Measurements from ENCODE around the gene SNX14.
"Not testable (repeated sequence)": the region's sequence is repeated elsewhere in the genome, so short reads cannot be mapped to it uniquely, and the experiment has no call there.

The SNX14 gene

DNA sequence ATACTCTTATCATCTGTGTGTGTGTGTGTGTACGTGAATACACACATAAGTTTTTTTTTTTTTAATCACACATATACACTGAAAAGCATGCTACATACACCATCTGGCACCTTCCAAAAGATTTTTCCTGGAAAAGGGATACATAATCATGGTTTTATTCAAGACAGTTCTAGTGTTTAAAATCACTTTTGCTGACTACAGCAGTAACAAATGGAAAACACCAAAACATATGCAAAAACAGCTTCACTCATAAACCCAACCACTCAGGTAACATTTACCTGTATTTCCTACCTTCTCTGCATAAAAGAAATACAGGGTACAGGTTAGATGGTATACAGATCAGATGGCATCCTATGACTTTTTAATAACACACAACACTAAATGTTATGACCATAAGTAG lies 2.5 kb downstream of the SNX14 start:
- DNase-seq (ENCODE audit: low read depth, low spot score), result no peak

DNA sequence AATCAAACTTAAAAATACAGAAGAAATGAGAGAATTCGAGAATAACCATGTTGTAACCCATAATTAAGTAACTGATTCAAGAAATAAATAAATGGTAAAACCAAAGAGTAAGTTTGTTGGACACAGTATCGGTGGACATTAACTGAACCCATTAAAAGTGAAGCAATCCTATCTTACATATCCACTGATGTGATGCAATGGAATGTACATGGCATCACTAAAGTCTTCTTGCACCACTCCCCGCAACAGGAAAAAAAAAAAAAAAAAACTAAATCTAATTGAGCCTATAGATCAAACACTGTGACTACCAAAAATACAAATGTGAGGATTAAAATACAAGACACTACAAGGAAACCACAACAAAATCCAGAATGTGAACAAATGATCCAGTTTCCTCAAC lies 7.9 kb downstream of the SNX14 start:
- no peak for DNase-seq (ENCODE audit: low read depth, low spot score)

DNA sequence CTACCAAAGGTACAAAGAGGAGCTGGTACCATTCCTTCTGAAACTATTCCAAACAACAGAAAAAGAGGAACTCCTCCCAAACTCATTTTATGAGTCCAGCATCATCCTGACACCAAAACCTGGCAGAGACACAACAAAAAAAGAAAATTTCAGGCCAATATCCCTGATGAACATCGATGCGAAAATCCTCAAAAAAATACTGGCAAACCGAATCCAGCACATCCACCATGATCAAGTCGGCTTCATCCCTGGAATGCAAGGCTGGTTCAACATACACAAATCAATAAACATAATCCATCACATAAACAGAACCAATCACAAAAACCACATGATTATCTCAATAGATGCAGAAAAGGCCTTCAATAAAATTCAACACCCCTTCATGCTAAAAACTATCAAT lies 10.8 kb downstream of the SNX14 start:
- not testable (repeated sequence) for DNase-seq (ENCODE audit: low read depth, low spot score)

DNA sequence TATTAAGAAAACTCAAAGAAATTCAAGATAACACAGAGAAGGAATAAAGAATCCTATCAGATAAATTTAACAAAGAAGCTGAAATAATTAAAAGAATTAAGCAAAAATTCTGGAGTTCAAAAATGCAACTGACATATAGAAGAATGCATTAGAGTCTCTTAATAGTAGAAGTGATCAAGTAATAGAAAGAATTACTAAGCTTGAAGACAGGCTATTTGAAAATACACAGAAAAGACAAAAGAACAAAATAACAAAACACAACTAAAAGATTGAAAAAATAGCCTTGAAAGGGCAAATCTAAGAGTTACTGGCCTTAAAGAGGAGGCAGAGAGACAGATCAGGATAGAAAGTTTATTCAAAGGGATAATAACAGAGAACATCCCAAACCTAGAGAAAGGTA lies 12.1 kb downstream of the SNX14 start:
- DNase-seq (ENCODE audit: low read depth, low spot score), result no peak

DNA sequence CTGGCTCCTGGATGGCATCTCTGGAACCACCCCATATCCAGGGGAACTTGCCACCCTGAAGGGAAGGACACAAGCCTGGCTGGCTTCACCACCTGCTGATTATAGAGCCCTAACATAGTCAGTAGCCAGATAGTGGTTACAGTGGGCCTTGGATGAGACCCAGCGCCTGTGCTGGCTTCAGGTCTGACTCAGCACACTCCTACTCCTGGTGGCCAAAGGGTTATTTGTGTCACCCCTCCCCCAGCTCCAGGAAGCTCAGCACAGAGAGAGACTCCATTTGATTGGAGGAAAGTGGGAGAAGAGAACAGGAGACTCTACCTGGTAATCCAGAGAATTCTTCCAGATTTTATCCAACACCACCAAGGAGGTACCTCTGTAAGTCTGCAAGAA lies 12.8 kb downstream of the SNX14 start:
- DNase-seq (ENCODE audit: low read depth, low spot score), result peak; percentile 7

DNA sequence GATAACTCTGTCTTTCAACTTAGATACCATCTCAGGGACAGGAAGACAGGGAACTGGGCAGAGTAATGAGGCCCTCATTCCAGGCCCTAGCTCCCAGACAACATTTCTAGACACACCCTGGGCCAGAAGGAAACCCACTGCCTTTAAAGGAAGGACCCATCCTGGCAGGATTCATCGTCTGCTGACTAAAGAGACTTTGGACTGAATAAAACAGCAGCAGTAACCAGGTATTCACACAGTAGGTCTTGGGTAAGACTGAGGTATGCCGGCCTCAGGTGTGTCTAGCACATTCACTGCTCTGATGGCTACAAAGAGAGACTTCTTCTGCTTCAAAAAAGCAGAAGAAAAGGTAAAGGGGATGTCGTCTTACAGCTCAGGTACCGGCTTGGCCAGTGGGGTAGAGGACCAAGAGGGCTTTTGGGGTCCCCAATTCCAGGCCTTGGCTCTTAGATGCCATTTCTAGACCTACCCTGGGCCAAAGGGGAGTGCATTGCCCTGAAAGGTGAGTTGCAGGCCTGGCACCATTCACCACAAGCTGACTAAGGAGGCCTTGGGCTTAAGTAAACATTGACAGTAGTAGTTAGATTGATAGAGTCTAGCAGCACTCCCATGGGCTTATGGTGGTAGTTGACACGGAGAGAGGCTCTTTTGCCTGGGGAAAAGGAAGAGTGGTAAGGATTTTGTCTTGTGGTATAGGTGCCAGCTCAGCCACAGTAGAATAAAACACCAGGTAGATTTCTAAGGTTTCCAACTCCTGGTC lies 13.4 kb downstream of the SNX14 start:
- DNase-seq (ENCODE audit: low read depth, low spot score), result no peak

DNA sequence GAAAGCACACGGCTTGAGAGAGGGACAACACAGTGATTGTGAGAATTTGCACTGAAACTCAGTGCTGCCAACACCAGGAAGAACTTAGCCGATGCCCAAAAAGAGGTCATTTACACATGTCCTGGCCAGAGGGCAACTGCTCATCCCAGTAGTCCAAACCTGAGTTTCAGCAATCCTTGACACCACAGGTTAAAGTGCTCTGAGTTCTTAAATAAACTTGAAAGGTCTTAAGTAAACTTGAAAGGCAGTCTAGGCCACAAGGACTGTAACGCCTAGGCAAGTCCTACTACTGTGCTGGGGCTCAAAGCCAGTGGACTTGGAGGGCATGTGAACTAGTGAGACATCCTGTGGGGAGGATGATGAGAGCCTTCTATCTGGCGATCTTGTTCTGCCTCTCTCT lies 14.1 kb downstream of the SNX14 start:
- DNase-seq (ENCODE audit: low read depth, low spot score), result no peak

DNA sequence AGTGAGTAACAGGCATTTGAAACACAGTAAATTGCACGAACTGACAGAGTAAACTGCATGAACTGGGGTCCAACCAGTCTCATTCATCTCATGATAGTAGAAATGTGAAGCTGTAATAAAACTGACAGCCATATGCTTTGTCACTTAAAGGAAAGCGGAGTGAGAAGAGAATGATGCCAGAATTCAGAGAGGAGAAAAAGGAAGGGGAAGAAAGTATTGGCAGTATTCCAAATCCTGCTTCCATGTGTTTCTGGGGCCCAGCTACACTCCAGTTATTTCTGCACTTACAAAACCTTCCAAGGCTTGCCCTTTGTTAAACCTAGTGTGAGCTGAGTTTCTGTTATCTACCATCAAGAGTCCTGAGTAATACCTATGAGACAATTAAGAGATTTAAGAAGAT lies 17.2 kb downstream of the SNX14 start:
- DNase-seq (ENCODE audit: low read depth, low spot score), result no peak

DNA sequence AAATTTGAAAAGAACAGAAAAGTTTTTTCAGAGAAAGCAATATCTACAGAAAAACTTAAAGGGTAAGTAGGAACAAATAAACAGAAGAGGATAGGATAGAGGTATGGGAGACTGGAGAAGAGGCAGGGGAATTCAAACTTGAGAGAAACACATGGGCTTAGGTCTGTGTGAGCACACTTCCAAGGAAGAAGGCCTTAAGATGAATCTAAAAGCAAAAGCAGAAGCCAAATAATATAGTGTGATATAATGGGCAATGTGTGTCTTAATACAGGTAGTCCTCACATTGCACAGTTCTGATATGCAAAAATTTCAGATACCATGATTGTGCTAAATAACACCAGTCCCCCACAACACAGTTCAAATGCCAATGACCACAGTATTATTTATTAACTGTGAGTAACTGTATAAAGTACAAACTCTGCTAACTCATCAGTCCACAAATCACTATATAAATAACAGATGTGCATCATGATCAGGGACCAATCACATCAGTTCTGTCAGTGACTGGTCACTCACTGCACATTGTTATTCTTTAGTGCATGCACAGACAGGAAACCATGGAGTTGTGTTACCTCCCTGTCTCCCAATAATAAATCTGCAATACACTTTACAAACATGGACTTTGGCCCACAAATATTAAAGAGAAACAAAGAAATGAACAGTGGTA lies 18.6 kb downstream of the SNX14 start:
- no peak for DNase-seq (ENCODE audit: low read depth, low spot score)

DNA sequence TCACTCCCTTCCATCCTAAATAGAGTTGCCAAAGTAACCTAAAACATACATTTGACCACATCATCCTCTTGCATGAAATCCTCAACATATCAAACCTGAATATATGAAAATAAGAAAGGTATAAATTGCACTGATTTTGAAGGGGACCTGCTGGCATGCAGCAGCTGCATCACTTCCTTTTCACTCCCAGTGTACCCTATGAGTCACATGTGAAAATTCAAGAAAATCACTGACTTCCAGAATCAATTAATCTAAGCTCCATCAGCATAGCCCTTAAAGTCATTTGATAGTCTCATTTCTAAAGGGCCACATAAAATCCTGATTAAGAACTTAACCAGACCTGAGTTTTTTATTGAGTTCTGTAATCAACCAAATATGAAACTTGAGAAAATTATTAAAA lies 24.3 kb downstream of the SNX14 start:
- no peak for DNase-seq (ENCODE audit: low read depth, low spot score)

DNA sequence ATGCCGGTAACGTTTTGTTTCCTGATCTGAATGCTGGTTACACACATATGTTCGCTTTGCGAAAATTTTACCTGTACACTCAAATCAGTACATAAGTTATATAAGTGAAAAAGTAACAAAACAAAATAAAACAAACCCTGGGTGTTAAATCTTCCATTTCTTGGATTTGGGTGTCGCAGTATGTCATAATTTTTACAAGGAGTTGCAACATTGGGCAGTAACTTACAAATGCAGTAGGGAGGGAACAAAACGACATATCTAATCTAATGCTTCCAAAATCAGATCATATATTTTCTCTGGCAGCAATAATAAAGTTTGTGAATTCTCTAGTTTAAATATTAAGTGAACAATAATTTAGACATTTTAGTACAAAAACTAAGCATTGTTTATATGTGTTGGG lies 25.2 kb downstream of the SNX14 start:
- no peak for DNase-seq (ENCODE audit: low read depth, low spot score)

DNA sequence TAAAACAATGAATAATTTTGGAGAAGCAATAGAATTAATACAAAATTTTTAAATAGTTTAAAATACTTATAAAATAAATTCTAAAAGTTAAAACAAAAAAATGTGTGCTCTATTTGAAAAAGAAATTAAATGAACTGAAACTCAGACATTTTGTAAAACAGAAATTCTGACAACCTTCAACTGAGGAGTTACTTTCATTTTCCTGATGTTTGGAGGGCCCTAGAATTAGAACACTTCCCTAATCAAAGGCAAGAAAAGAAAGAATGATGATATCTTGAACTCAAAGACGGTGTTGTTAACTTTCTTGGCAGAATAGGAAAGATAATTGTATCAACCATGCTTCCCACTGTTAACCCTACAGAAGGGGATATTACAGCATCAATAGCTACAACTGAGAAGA lies 27.9 kb downstream of the SNX14 start:
- no peak for DNase-seq (ENCODE audit: low read depth, low spot score)

DNA sequence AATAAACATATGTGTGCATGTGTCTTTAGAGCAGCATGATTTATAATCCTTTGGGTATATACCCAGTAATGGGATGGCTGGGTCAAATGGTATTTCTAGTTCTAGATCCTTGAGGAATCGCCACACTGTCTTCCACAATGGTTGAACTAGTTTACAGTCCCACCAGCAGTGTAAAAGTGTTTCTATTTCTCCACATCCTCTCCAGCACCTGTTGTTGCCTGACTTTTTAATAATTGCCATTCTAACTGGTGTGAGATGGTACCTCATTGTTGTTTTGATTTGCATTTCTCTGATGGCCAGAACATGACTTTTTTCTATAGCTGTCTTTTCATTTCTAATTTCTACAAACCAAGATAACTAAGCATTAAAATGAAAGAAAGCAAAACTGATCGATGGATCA lies 29.4 kb downstream of the SNX14 start:
- DNase-seq (ENCODE audit: low read depth, low spot score), result not testable (repeated sequence)

DNA sequence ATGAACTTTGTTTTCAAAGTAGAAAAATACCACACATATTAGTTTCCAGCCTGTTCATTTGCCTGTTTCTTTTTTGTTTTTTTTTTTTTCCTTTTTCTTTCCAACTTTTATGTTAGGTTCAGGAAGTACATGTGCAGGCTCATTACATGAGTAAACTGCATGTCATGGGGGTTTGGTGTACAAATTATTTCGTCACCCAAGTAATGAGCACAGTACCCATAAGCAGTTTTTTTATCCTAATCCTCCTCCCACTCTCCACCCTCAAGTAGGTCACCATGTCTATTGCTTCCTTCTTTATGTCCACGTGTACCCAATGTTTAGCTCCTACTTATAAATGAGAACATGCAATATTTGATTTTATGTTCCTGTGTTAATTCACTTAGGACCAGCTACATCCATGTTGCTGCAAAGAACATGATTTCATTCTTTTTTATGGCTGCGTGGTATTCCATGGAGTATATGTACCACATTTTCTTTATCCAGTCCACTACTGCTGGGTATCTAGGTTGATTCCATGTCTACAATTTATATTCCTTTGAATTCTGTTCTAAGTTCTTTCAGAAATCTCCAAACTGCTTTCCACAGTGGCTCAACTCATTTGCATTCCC lies 31.8 kb downstream of the SNX14 start:
- no peak for DNase-seq (ENCODE audit: low read depth, low spot score)

DNA sequence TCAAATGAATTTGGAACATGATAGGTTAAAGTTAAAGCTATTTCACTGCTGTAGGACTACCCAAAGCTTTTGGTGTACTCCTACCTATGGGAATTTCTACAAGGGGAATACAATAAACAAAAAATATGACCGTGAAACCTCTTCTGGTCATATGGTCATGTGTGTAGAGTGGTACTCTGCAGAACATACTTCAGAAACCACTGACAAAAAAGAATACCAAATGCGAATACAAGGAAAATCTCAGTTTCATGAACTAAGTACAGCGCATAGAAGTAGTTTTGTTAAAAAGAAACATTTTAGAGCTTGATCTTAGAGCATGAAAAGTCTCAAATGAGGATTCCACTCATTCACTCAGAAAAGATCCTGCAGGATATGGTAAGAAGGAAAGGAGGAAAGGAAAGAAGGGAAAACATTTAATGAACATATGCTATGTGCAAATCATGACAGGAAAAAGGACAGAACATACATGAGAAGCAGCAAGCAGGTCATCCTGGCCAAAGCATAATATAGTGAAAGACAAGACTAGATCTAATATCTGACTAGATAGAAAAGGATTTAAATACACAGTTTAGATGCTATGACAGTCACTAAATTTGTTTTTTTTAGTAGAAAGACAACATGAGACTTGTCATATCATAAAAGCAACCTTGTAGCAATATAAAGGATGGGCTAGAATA lies 36.5 kb downstream of the SNX14 start:
- no peak for DNase-seq (ENCODE audit: low read depth, low spot score)

DNA sequence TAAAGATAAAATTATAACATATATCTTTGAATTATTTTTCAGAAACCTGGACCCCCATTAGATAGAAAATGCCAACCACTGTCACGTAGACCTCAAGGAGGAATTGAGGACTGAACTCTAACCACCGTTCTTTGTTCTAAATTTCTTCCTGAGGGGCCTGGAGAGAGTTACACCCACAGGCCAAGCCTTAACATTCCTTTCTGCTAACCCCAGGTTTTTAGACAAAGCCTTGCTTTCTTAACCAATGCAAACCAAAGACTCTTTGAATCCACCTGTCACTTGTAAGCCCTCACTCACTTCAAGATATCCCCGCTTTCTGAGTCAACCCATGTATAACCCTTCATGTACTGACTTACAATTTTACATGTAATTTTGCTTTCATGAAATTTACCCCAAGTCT lies 41.0 kb downstream of the SNX14 start:
- no peak for DNase-seq (ENCODE audit: low read depth, low spot score)

DNA sequence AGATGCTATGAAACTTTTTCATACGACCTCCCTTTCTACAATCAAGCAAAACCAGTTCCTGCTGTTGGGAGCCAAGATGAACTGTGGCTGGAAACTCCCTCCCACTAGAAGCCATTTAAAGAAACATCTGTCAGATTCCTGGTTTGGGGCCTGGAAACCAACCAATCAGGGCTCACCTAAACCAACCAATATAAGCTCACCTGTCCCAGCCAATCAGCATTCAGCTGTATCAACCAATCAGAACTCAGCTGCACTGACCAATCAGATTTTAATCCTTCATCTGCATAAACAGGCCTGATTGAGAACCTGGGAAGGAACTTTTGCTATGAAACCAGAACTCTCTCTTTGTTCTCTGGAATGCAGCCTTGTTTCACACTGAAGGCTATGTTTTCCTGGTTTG lies 42.4 kb downstream of the SNX14 start:
- no peak for DNase-seq (ENCODE audit: low read depth, low spot score)

DNA sequence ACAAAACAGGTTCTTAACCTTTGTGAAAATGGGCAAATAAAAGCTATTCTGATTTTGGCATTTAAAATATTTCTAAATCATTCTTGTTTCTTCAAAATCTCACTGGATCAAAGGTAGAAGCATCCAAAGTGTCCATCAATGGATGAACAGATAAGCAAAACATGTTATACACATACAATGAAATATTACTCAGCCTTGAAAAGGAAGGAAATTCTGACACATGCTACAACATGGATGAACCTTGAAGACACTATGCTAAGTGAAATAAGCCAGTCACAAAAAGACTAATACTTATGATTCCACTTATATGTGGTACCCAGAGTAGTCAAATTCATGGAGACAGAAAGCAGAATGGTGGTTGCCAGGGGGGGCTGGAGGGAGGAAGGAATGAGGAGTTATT lies 45.9 kb downstream of the SNX14 start:
- no peak for DNase-seq (ENCODE audit: low read depth, low spot score)

DNA sequence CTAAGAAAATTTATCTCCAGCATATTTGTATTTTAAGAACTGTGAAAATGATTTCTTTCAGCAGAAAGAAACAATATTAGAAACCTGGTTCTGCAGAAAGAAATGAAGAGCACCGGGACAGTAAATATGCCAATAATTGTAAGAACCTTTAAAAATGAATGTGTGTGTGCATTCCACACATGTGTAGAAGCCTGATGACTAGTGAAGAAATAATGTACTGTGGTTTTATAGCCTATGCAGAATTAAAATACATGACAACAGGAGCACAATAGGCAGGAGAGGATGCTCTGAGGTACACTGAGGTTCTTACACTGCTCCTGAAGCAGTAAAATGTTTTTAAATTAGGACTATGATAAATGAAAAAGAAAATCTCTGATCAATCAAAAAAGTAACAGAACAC lies 48.9 kb downstream of the SNX14 start:
- no peak for DNase-seq (ENCODE audit: low read depth, low spot score)

DNA sequence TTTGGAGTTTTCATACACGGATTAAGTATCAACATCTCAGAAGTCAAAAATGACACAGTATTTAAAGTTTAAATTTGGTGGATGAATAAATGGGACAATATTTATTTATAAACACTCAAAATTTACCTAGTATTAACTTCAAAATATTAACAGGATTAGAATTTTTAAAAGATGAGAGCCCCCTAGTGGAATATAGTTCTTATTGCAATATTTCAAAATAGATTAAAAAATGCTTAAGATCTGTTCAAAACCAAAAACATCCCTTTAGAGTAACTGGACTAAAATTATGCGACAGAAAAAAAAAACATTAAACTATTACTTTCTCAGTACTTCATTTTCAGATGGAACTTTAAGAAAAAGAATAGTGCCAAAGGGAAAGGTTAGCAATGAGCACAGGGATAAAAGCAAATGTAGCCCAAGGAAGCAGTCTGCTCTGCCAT lies 56.6 kb downstream of the SNX14 start:
- no peak for DNase-seq (ENCODE audit: low read depth, low spot score)

DNA sequence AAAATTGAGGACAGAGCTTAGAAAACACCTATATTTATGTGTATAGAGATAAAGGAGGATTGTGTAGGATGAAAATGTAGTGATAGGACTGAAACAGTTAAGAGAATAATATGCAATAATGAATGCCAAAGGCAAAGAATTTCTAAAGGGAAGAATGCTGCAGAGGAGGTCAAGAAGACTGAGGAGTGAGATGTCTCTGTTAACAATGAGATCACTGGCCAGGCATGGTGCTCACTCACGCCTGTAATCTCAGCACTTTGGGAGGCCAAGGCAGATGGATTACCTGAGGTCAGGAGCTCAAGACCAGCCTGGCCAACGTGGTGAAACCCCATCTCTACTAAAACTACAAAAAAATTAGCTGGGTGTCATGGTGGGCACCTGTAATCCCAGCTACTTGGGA lies 69.4 kb downstream of the SNX14 start:
- not testable (repeated sequence) for DNase-seq (ENCODE audit: low read depth, low spot score)

DNA sequence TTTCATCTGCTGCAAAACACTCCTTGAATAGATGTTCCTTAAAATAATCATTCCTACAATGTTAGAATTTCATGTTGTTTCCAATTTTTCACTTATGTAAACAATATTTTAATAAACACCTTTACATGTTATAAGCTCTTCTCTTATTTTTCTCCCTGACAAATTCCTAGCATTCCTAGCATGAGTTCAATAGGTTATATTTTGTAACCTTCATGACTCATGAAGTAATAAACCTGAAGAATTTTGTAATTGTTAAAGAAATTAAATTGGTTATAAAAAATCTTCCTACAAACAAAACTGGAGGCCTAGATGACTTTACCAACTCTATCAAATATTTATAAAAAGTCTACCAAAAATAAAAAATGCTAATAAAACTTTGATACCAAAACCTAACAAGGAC lies 77.5 kb downstream of the SNX14 start:
- no peak for DNase-seq (ENCODE audit: low read depth, low spot score)
